NCI-H524 treated with DMSO at 0.1 percent for 48 hours (cell line): Measurements from ENCODE around the gene SLC1A6.
"Not testable (repeated sequence)": the region's sequence is repeated elsewhere in the genome, so short reads cannot be mapped to it uniquely, and the experiment has no call there.

Experiments
- DNase-seq: peaks from one replicate; lab custom pipeline; 2025; lab: John Stamatoyannopoulos, UW

The SLC1A6 gene

DNA sequence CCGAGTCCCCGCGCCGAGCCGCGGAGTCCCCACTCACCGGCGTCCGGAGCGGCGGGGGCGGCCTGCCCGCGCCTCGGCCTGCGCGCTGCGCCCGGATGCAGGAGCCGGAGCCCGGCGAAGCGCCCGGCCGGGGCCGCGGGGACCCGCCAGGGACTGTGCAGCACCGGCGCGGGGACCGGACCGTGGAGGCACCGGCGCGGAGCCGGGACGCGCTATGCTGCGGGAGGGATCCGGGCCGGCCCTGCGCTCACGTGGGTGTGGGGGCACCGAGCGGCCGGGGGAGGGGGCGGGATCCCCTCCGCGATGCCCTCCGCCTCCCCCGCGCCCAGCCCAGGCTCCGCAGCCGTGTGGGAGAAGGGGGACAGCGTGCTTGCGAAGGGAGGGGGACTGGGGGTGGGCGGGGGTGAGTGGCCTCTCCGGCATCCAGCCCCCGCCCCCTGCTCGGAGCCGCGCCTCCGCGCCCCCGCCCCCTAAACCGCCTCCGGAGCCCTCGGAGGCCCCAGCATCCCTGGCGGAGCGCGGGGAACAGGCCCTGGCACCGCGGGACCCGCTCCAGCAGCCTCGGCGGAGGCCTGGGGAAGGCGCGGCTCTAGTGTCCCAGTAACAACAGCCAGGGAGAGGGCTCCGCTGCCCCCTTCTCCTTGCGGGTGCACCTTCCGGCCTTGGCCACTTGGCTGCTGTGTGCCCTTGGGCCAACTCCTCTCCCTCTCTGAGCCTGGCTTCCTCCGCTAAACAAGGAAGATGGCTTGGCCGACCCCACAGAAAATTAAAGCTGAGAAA is at the start of gene SLC1A6:
Gene SLC1A6, minus strand, starts transcription at position 389 of the 780 bp plus-strand sequence. CDS start 6,954 bp downstream, outside the sequence.
- DNase-seq = no peak

DNA sequence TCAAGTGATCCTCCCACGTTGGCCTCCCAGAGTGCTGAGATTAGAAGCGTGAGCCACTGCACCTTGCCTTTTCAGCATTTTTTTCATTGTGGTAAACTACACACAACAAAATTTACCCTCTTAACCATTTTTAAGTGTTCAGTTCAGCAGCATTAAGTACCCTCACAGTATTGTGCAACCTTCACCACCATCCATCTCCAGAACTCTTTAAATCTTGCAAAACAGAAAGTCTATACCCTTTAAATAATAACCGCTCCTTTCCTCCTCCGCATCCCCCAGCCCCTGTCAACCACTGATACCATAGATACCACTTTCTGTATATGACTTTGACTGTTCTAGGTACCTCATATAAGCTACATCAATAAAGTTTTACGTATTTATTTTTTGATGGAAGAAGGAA is 48.8 kb upstream of the SLC1A6 start:
- no peak for DNase-seq

DNA sequence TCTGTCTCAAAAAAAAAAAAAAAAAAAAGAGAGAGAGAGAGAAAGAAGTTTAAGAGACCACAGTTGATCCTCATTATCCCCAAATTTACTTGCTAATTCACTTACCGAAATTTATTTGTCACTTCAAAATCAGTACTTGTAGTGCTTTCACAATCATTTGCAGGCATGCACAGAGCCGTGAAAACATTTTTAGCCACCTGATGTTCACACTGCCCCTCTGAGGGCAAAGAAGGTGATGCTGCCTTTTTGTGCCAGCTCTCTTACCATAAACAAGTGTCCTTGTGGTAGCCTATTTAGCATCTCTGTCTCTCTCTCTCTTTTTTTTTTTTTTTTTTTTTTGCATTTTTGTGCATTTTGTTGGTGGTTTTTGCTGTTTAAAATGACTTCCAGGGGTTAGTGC is 45.6 kb upstream of the SLC1A6 start:
- no peak for DNase-seq

DNA sequence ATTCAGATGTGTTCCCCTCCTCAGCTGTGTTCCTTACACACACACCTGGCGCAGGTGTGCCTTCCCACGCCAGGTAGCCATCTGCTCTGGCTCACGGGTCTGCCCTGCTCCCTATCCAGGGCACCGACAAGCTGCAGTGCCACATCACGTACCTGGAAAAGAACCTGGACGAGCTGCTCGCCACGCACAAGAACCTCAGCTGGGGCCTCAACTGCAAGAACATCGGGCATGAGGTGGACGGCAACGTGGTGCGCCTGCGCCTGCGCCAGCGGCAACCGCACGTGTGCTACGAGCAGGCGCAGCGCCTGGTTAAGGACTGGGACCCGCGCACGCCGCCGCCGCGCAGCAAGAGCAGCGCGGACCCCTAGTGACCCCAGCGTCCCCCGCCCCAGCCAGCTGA is 43.1 kb upstream of the SLC1A6 start:
- no peak for DNase-seq

DNA sequence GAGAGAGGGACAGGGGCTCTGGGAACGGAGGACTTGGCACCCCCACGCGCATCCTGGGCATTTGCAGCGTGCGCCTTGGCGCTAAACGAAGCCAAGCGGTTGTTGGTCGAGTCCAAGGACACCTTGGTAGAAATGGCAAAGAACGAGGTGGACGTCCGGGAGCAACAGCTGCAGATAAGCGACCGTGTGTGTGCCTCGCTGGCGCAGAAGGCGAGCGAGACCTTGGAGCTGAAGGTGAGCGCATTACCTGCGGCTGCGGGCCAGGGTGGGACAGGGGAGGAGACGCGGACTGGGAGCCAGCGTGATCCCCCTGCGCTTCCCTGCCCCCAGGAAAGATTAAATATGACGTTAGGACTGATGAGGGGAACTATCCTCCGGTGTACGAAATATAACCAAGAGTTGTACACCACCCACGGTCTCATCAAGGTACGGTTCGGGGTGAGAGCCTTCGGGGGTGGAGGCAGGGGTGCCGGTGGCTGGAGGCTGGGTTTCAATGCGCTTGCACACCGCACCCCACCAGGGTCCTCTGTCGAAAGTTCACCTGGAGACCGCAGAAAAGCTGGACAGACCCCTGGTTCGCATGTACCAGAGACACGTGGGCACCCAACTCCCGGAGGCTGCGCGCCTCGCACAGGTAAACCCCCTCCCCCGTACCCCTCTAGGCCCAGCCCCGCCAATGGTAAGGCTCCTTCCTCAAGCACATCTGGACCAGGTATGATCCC is 41.8 kb upstream of the SLC1A6 start:
- DNase-seq = no peak

DNA sequence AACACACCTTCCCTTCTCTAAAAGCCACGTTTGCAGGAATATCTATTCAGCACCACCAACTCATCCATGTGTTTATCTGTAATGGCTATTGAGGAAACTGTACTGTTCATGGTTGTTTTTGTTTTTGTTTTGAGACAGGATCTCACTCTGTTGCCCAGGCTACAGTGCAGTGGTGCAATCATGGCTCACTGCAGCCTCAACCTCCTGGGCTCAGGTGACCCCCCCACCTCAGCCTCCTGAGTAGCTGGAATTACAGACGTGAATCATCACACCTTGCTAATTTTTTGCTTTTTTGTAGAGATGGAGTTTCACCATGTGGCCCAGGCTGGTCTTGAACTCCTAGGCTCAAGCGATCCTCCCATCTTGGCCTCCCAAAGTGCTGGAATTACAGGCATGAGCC is 39.2 kb upstream of the SLC1A6 start:
- not testable (repeated sequence) for DNase-seq

DNA sequence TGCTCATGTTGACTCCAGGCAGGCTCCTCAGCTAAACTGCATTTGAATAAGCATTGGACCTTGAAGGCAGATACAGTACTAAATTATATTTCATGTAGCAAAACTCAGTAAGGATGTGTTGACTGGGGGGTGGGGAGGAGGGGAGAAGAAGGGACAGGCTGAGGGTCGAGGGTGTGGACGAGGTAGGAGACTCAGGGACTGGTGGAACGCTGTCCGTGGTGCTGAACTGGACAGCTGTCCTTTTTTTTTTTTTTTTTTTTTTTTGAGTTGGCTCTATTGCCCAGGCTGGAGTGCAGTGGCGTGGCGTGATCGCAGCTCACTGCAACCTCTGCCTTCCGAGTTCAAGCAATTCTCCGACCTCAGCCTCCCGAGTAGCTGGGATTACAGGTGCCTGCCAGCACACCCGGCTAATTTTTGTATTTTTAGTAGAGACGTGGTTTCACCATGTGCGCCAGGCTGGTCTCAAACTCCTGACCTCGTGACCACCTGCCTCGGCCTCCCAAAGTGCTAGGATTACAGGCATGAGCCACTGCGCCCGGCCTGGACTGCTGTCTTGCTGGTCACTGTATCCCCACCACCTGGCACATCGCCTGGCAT is 36.4 kb upstream of the SLC1A6 start:
- DNase-seq = no peak

DNA sequence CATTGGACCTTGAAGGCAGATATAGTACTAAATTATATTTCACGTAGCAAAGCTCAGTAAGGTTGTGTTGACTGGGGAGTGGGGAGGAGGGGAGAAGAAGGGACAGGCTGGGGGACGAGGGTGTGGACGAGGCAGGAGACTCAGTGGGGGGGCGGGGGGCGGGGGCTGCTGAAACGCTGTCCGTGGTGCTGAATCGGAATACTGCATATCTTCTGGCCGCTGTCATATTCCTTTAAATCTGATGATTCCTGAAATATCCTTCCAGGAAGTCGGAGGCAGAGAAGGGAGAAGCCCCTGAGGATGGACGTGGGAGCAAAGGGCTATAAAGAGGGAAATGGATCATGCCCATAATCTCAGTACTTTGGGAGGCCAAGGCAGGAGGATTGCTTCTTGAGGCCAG is 34.9 kb upstream of the SLC1A6 start:
- no peak for DNase-seq

DNA sequence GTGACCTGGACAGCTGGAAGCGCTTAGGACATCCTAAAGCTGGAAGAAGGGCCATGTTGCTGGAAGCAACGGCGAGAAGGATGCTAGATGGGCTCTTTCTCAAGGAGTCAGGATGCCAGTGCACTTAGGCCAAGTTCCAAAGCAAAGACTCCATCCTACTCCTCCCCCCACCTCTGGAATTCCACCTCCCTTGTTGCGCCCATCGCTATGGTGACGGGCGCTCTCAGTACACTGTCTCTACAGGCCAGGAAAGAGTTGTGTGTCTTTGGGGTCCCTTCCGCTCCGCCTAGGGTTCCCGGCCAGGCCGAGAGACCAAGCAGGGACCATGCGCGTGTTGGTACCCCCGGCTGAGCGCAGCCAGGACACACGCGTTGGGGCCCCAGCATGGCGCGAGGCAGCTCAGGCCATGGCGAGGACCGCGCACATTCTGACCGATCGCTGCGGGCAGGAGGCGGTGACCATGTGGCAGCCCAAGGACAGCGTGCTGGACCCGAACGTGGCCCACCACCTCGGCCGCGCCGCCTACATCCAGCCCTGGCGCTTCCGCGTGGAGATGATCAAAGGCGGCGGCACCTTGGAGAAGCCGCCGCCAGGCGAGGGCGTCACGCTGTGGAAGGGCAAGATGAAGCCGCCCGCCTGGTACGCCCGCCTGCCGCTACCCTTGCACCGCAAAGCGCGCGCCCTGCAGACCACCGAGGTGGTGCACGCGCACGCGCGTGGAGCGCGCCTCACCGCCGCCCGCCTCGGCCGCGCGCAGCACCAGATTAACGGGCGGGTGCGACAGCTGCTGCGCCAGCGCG is 31.0 kb upstream of the SLC1A6 start:
- DNase-seq = no peak

DNA sequence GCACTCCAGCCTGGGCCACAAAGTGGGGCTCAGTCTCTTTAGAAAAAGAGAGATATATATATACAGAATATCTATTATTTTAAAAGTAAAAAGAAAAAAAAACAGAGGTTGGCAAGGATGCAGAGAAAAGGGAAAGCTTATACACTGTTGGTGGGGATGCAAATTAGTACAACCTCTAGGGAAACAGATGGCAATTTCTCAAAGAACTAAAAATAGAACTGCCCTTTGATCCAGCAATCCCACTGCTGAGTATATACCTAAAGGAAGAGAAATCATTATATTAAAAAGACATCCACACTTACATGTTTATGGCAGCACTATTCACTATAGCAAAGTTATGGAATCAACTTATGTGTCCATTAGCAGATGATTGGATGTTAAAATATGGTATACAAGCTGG is 28.6 kb upstream of the SLC1A6 start:
- no peak for DNase-seq

DNA sequence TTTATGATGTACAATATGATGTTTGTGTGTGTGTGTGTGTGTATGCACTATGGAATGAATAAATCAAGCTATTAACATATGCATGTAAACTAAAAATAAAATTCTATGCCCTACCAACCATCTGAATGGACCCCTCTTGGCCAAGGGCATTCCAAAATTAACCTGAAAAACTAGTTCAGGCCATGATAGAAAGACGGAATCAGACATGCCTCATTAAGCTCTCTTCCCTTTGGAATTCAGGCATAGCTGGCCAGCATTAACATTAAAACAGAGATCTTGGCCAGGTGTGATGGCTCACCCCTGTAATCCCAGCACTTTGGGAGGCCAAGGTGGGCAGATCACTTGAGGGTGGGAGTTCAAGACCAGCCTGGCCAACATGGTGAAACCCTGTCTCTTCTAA is 18.3 kb upstream of the SLC1A6 start:
- no peak for DNase-seq

DNA sequence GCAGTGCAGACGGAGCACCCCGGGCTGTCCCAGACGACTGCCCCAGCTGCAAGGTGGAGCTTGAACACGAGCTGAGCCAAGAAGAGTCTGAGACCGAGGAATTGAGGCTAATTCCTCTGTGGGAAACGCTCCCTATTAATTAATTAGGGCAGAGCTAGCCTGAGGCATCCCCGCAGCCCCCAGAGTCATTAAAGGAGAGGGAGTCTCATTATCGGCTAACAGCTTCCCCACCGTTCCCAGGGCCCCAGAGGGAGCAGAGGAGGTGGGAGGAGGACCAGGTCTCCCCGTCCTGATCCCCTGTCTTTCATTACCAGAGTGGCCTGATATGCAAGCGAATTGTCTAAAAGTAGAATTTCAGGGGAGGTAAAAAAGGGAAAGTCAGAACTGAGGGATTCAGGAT is 13.1 kb upstream of the SLC1A6 start:
- DNase-seq = no peak

DNA sequence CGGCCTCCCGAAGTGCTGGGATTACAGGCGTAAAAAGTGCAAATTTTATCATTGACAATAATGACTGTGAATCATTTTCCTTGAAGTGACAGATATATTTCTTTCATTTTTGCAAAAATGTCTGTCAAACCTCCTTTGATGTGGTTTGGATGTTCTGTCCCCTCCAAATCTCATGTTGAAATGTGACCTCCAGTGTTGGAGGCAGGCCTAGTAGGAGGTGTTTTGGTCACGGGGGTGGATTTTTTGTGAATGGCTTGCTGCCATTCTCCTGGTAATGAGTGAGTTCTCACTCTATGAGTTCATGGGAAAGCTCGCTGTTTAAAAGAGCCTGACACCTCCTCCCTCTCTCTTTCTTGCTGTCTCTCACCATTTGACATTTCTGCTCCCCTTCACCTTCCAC is 5.5 kb upstream of the SLC1A6 start:
- DNase-seq = no peak

DNA sequence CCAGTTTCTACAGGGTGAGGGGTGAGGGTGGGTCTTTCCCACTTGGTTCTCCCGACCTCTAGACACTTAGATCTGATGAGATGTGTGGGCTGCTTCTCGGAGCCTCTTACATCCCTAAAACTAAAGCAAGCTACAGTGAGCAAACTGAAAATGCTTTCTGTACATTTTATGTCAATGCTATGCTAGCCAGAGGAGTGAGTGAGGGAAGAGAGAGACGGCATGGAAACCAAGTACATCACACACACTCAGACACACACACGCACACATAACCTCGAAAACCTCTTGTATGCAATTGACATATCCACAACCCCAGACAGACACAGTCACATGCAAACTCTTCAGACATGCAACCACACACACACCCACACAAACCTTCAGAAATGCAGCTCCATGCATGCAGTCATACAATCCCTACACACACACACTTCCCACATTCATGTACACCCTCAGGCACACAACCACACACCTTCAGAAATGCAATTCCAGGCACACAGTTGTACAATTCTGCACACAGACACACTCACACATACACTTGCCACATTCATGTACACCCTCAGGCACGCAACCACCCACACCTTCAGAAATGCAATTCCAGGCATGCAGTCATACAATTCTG is 1.4 kb downstream of the SLC1A6 start:
- no peak for DNase-seq

DNA sequence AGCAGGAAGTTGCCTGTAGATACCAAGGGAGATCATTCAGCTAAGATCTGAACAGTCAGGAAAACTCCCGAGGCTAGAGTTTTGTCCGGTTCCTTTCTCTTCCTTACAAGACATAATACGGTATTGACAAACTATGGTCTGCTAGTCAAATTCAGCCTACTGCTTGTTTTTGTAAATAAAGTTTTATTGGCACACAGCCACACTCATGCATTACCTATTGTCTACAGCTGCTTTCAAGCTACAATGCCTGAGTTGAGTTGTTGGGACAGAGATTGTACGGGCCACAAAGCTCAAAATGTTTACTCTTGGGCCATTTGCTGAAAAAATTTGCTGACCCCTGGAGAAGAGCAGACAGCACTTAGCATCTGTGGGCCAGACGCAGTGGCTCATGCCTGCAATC is 2.5 kb downstream of the SLC1A6 start:
- no peak for DNase-seq

DNA sequence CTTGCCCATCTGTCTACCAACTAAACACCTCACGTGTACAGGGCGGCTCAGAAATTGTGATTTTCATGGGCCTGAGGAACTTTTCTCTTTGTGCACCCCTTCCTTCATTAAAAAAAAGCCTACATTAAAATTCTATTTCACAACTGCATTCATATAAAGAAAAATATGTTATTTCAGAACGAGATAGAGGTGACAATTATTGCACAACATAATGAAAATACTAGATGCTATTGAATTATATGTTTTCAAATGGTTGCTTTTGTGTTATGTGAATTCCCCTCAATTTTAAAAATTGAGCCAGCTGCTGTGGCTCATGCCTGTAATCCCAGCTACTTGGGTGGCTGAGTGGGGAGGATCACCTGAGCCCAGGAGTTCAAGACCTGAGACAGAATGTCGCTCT is 5.2 kb downstream of the SLC1A6 start:
- DNase-seq = no peak

DNA sequence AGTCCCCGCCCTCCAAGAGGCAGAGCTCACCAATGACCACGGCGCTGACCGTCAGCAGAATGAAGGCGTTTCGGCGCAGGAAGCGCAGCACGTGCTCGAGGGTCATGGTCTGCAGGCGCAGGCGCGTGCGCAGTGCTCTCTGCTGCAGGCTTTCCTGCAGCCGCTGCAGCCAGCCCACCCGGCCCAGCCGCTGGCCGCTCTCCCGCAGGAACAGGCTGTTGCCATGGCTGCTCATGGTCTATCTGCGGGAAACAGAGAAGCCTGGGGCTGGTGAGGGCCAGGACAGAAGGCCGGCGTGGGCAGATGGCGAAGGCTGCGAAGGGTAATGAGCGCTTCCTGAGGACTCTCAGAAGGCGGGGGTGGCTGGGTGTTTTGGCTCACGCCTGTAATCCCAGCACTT is 7.0 kb downstream of the SLC1A6 start:
- no peak for DNase-seq

DNA sequence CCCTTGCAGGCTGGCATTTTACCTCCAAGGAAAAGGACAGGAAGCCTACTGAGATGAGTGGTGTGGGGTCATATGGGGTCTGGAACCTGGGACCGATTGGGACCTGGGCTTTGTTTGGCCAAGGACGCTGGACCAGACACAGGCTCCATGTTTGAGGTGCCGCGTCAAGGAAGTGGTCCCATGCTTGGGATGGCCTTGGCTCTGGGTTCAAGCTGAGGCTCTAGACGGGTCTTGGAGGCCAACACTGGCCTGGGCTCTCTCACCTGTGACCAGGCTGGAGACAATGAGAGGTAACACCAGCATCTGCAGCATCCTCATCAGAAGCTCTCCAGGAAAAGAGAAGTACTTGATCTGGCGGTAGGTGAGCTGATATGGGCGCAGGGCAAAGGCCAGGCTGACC is 8.2 kb downstream of the SLC1A6 start:
- DNase-seq = no peak

DNA sequence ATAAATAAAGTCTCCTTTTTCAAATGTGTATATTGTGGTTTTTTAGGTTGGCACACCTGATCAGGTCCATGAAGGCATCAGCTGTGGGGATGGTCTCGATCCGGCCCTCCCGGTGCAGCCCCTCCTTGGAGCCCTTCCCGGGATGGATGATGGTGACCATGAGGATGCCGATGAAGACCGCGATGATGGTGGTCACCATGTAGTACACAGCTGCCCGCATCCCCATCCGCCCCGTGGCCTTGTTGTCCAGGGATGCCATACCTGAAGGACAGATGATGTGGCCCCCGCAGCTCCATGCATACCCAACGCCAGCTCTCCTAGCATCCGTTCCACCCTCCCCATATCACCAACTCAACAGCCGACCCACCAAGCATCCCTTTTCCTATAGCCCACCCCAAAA is 11.4 kb downstream of the SLC1A6 start:
- no peak for DNase-seq

DNA sequence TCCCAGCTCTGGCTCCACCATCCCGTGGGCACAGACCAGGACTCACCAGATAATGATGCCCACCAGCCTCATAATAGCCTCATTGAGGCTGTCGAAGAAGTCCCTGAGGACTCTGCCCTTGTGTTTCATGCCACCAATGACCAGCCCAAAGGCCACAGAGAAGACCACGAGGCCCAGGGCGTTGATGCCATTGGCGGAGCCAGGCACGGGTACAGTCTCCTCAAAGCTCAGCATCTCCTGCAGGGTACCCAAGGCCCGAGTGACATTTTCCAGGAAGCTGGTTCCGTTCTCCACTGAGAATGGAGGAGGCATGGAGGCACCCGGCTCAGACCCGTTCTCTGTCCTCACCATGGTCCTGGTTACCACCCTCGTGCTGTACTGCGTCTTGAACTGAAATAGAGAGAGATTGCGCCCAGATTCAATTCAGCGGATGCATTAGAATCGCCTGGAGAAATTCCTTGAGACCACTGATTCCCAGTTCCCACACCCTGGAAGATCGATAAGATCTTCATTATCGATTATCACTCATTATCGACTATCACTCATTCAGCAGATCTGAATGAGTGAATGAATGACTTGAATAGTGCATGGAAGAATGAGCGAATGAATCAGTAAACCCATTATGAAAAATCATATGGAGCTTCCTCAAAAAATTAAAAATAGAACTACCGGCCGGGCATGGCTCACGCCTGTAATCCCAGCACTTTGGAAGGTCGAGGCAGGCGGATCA is 17.5 kb downstream of the SLC1A6 start:
- no peak for DNase-seq

DNA sequence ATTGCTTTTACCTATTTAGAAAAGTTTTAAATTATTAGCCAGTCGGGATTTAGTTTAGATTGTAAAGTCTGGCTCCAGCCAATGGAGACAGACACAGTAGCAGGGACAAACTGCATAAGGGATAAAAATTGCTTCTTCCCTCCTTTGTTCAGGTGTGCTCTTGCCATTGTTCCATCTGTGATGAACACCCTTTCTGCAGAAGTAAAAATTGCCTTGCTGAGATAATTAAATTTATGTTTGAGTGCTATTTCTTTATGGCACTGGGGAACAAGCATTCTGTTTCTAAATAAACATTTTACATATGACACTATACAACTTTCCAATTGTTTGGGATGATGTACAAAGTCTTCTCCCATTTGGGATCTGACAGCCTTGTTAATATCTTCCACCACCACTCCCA is 20.4 kb downstream of the SLC1A6 start:
- DNase-seq = no peak
